ENCODE results near the gene FOXO3. TPM values are rescaled to one million over a fixed set of nuclear protein-coding genes. Genes with fewer than 3 reads are reported as not detected.

Gene FOXO3
- total RNA-seq, 1 experiment from 2014 or later, result 20.4 TPM

GRCh38 chr6:108716801-108717791 lies 156.4 kb downstream of the FOXO3 start:
- no peak overlapping the region for H3K27ac ChIP-seq
- no peak overlapping the region for H3K4me3 ChIP-seq
- H3K36me3 ChIP-seq, result no peaks in the 10 kb centered on the region
- H3K4me1 ChIP-seq (replicated peaks), result no peaks in the 10 kb centered on the region
- no peaks in the 10 kb centered on the region for H3K9me3 ChIP-seq (replicated peaks)
- DNase-seq (ENCODE audit: low read depth in 1 of 2, low spot score in 2 of 2), result no peak
- no peaks in the 10 kb centered on the region for H3K27me3 ChIP-seq (replicated peaks)

DNA sequence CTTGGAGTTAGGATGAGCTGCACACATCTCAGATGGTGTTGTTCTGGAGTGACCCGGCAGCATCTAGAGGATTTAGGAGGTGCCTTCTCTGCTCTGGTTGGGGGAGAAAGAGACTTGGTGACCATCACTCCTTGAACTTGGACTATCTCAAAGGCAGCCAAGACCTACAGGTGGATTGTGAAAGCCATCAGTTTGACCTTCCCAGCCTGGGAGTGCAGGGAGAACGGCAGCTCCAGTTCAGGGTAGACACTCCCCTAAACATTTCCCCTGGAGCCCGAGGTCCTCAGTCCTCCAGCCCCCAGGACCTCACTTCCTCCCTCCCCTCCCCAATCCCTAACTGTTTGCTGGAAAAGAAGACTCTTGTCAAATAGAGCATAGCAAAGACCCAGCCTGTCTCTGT lies 158.8 kb downstream of the FOXO3 start:
- Histone ChIP-seq H3K4me1 (replicated peaks) (no peaks in the 10 kb centered on the region), H3K27me3 (replicated peaks) (no peaks in the 10 kb centered on the region), H3K9me3 (replicated peaks) (0 out of 2 replicates have a peak, but pooled peaks cover 2% of the 10 kb centered on the region), H3K36me3 (no peaks in the 10 kb centered on the region), H3K4me3 (no peak overlapping the region), H3K27ac (no peak overlapping the region)
- DNase-seq (ENCODE audit: low read depth in 1 of 2, low spot score in 2 of 2), result no peak

GRCh38 chr6:108720827-108721226 lies 160.1 kb downstream of the FOXO3 start:
- no peak overlapping the region for H3K27ac ChIP-seq
- no peaks in the 10 kb centered on the region for H3K36me3 ChIP-seq
- H3K9me3 ChIP-seq (replicated peaks), result 0 out of 2 replicates have a peak, but pooled peaks cover 2% of the 10 kb centered on the region
- no peaks in the 10 kb centered on the region for H3K27me3 ChIP-seq (replicated peaks)
- no peak overlapping the region for H3K4me3 ChIP-seq
- DNase-seq (ENCODE audit: low read depth in 1 of 2, low spot score in 2 of 2), result no peak
- no peaks in the 10 kb centered on the region for H3K4me1 ChIP-seq (replicated peaks)

DNA sequence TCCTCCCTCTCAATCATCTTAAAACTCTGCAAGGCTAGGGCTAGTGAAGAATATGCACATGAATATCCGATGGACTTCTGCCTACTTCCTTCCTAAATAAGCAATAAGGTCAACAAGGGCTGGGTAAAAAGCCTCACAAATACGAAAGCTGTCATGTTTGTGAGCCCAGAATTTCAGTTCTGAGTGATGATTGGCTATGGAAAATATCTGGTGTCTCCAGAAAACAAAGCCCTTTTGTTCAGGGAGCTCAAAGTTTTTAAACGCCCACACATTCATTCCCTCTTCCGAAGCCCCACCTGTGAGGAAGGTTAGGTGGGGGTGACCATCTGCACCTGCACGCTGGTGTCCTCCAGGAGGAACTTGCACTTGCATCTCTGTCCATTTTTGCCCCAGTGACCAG lies 160.6 kb downstream of the FOXO3 start:
- no peak for DNase-seq (ENCODE audit: low read depth in 1 of 2, low spot score in 2 of 2)
- no peaks in the 10 kb centered on the region for H3K4me1 ChIP-seq (replicated peaks)
- H3K36me3 ChIP-seq, result no peaks in the 10 kb centered on the region
- H3K4me3 ChIP-seq, result no peak overlapping the region
- no peaks in the 10 kb centered on the region for H3K27me3 ChIP-seq (replicated peaks)
- H3K27ac ChIP-seq, result no peak overlapping the region
- H3K9me3 ChIP-seq (replicated peaks), result 0 out of 2 replicates have a peak, but pooled peaks cover 2% of the 10 kb centered on the region

DNA sequence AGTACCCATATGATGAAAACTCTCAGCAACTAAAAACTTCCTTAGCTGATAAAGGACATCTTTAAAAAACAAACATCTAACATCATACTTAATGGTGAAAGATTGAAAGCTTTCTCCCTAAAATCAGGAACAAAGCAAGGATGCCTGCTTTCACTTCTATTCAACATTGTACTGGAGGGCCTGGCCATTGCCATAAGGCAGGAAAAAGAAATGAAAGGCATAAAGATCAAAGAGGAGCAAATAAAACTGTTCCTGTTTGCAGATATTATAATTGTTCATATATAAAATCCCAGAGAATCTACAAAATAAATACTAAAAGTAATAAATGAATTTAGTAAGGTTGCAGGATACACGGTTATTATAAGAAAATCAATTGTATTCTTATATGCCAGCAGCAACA lies 162.9 kb downstream of the FOXO3 start:
- H3K9me3 ChIP-seq (replicated peaks), result 0 out of 2 replicates have a peak, but pooled peaks cover 2% of the 10 kb centered on the region
- DNase-seq (ENCODE audit: low read depth in 1 of 2, low spot score in 2 of 2), result no peak
- no peaks in the 10 kb centered on the region for H3K4me1 ChIP-seq (replicated peaks)

GRCh38 chr6:108726726-108727339 lies 166.1 kb downstream of the FOXO3 start:
- H3K36me3 ChIP-seq, result no peaks in the 10 kb centered on the region
- no peaks in the 10 kb centered on the region for H3K27me3 ChIP-seq (replicated peaks)
- peaks cover 13% of the 10 kb centered on the region for H3K4me1 ChIP-seq (replicated peaks)
- H3K4me3 ChIP-seq, result no peak overlapping the region
- H3K27ac ChIP-seq, result no peak overlapping the region
- H3K9me3 ChIP-seq (replicated peaks), result 0 out of 2 replicates have a peak, but pooled peaks cover 2% of the 10 kb centered on the region
- DNase-seq (ENCODE audit: low read depth in 1 of 2, low spot score in 2 of 2), result no peak

More for the DNA sequence above, 162.9 kb downstream of the FOXO3 start:
- Histone ChIP-seq H3K27ac (no peak overlapping the region), H3K27me3 (replicated peaks) (no peaks in the 10 kb centered on the region), H3K36me3 (no peaks in the 10 kb centered on the region), H3K4me3 (no peak overlapping the region)

DNA sequence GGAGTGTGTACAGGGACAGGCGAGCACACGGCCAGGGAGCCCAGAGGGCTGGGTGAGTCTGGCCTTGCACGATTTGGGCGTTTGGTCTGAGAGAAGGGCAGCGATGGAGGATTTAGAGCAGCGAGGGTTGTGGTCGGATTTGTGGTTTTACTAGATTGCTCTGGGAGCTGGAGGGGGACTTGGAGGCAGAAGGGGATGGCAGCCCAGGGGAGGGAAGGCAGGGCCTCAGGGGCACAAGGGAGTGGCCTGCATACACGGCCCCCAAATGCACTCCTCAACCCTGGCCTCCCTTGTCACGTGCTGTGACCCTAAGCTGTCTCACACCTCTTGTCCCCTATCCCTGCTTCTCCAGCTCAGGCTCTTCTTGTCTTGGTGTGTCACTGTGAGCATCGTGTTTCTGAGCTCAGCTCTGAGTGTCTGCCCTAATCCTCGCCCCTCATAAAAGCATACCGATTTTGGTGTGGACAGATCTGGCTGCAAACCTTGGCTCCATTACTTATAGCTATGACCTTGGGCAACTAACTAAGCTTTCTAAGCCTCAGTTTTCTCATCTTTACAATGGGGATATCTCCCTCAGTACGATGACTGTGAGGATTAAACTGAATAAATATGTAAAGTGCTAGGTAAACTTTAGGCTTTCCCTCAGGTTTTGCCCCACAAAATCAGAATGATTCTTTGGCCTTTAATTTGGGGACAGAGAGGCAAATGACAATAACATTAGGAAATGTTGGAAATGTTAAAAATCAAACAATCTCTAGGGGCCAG lies 167.4 kb downstream of the FOXO3 start:
- Histone ChIP-seq H3K4me1 (replicated peaks) (peaks cover 25% of the 10 kb centered on the region), H3K9me3 (replicated peaks) (0 out of 2 replicates have a peak, but pooled peaks cover 2% of the 10 kb centered on the region), H3K27me3 (replicated peaks) (no peaks in the 10 kb centered on the region), H3K27ac (no peak overlapping the region), H3K36me3 (no peaks in the 10 kb centered on the region), H3K4me3 (no peak overlapping the region)
- no peak for DNase-seq (ENCODE audit: low read depth in 1 of 2, low spot score in 2 of 2)

DNA sequence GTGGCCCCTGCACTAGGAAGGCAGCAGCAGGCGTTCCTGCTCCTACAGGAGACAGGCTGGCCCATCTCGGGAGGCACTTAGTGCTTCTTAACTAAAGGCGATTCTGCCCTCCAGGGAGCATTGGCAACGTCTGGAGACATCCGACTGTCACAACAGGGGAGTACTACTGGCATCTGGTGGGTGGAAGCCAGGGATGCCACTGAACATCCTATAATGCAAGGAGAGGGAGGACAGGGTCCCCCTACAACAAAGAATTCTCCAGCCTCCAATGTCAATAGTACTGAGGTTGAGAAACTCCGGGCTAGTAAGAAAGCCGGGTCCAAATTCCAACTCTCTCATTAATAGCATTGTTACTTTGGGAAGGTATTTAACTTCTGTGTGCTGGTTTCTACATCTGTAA lies 168.1 kb downstream of the FOXO3 start:
- H3K27me3 ChIP-seq (replicated peaks), result no peaks in the 10 kb centered on the region
- H3K36me3 ChIP-seq, result no peaks in the 10 kb centered on the region
- 0 out of 2 replicates have a peak, but pooled peaks cover 2% of the 10 kb centered on the region for H3K9me3 ChIP-seq (replicated peaks)
- peaks cover 25% of the 10 kb centered on the region for H3K4me1 ChIP-seq (replicated peaks)
- no peak overlapping the region for H3K4me3 ChIP-seq
- H3K27ac ChIP-seq, result no peak overlapping the region
- DNase-seq (ENCODE audit: low read depth in 1 of 2, low spot score in 2 of 2), result no peak

GRCh38 chr6:108730635-108731515 lies 170.2 kb downstream of the FOXO3 start:
- Histone ChIP-seq H3K36me3 (no peaks in the 10 kb centered on the region), H3K4me1 (replicated peaks) (peaks cover 27% of the 10 kb centered on the region), H3K9me3 (replicated peaks) (no peaks in the 10 kb centered on the region), H3K27me3 (replicated peaks) (no peaks in the 10 kb centered on the region), H3K27ac (no peak overlapping the region), H3K4me3 (0 out of 2 replicates have a peak overlapping the region, but pooled peaks have one; percentile 0)
- peak in 1 of 2 experiments; percentile 40 for DNase-seq (ENCODE audit: low read depth in 1 of 2, low spot score in 2 of 2)

- H3K9me3 ChIP-seq (replicated peaks), result no peaks in the 10 kb centered on the region
- 0 out of 2 replicates have a peak overlapping the region, but pooled peaks have one; percentile 10 for H3K27ac ChIP-seq
- peak; percentile 44 to 59 for DNase-seq (ENCODE audit: low read depth in 1 of 2, low spot score in 2 of 2)
- H3K36me3 ChIP-seq, result no peaks in the 10 kb centered on the region
- no peaks in the 10 kb centered on the region for H3K27me3 ChIP-seq (replicated peaks)
- peaks cover 41% of the 10 kb centered on the region for H3K4me1 ChIP-seq (replicated peaks)
- H3K4me3 ChIP-seq, result no peak overlapping the region
These were observed 171.6 kb downstream of the FOXO3 start for GRCh38 chr6:108732091-108732870.

DNA sequence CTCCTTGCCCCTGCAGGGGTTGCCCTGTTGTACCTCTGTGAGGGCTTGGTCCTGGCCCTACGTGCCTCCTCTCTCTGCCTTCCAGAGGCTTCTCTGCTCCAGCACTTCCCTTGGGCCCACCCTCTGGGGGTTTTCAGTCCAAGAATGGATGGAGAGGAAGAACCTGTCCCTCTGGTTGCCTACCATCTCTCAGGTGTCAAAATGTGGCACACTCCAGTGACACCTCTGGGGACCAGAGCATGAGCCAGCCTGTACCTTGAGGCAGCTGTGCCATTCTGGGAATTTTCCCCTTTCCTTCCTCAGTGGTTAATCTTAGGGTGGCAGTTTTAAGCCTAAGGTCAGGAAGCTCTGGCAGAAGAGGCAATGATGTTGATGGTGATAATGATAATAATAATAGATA lies 172.3 kb downstream of the FOXO3 start:
- Histone ChIP-seq H3K4me3 (no peak overlapping the region), H3K27me3 (replicated peaks) (no peaks in the 10 kb centered on the region), H3K36me3 (no peaks in the 10 kb centered on the region), H3K4me1 (replicated peaks) (peaks cover 47% of the 10 kb centered on the region), H3K27ac (no peak overlapping the region), H3K9me3 (replicated peaks) (no peaks in the 10 kb centered on the region)
- DNase-seq (ENCODE audit: low read depth in 1 of 2, low spot score in 2 of 2), result no peak

GRCh38 chr6:108733706-108734265 lies 173.1 kb downstream of the FOXO3 start:
- peaks cover 54% of the 10 kb centered on the region for H3K4me1 ChIP-seq (replicated peaks)

More at GRCh38 chr6:108733706-108734265, 173.1 kb downstream of the FOXO3 start:
- Histone ChIP-seq H3K4me3 (no peak overlapping the region), H3K27me3 (replicated peaks) (no peaks in the 10 kb centered on the region), H3K36me3 (no peaks in the 10 kb centered on the region), H3K27ac (no peak overlapping the region), H3K9me3 (replicated peaks) (no peaks in the 10 kb centered on the region)
- no peak for DNase-seq (ENCODE audit: low read depth in 1 of 2, low spot score in 2 of 2)
